ENCODE data around the gene SKAP1. TPM values are rescaled to one million over a fixed set of nuclear protein-coding genes. Genes with fewer than 3 reads are reported as not detected.
"Not testable (repeated sequence)": the region's sequence is repeated elsewhere in the genome, so short reads cannot be mapped to it uniquely, and the experiment has no call there.

SKAP1 gene
- polyA plus RNA-seq, 6 donors from 2014 or later = 79.3 to 166 (median 140) TPM

DNA sequence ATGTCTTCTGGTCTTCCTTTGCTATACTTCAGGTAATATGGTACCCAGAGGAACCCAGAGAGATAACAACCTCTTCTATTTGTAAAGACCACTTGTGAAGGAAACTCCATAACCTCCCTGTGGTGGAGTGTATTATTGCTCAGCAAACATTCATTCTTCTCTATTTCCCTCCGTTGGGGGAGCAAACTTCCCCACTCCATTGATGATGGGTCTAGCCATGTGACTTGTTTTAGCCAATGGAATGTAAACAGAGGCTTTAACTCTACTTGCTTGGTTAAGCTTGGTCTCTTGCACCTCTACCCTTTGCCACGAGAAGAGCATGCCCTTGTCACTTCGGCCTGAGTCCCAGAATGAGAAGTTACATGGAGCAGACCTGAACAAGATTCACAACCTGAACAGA lies 30.0 kb upstream of the SKAP1 start:
- Mint-ChIP-seq H3K36me3 (no peaks in the 10 kb centered on the region), H3K4me3 (peak overlapping the region in 1 of 8 donors; percentile 75), H3K27me3 (peaks cover 13 to 22% (median 18%) of the 10 kb centered on the region in 3 donors), H3K4me1 (peaks cover 14 to 26% (median 20%) of the 10 kb centered on the region in 3 donors), H3K27ac (no peak overlapping the region), H3K9me3 (no peaks in the 10 kb centered on the region)
- DNase-seq (no peak), ATAC-seq (ENCODE audit: low read depth in 2 of 2) (peak in 1 of 2 donors; percentile 24)

DNA sequence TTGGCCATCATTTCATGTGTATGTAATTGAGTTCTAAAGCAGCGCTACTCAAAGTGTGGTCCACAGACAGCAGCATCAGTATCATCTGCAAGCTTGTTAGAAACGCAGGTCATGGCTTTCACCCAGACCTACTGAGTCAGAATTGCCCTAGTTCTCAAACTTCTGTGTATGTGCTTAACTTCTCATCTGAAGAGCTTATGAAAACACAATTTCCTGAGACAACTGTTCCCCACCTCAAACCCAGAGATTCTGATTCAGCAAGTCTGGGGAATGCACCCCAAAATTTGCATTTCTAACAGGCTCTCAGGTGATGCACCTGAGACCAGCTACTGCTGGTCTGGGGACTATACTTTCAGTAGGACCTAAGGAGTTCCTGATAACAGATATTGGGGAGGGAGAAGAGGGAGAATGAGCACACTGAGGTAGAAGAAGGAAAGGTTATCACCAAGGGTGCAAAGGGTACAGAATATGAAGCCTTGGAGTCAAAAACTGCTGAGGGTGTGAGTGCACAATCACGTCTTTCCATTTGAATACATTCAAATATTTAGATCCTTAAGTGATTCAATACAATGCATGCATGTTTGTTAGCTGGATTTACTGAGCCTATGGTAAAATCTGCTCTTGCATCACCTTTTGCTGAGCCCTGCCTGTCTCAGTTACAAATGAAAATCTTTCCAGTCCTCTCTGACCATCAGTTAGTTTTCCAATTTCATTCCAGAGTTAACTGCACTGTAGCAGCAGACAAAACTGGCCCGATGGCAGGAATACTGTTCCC lies 29.2 kb upstream of the SKAP1 start:
- H3K4me3 Mint-ChIP-seq = peak overlapping the region in 1 of 8 donors; percentile 16
- H3K27ac Mint-ChIP-seq = no peak overlapping the region
- peaks cover 11 to 22% (median 18%) of the 10 kb centered on the region in 3 donors for H3K27me3 Mint-ChIP-seq
- H3K4me1 Mint-ChIP-seq = peaks cover 20 to 34% (median 23%) of the 10 kb centered on the region in 3 donors
- H3K9me3 Mint-ChIP-seq = peaks cover 0 to 4% (median 0%) of the 10 kb centered on the region in 7 donors
- ATAC-seq (ENCODE audit: low read depth in 2 of 2) = no peak
- no peaks in the 10 kb centered on the region for H3K36me3 Mint-ChIP-seq
- no peak for DNase-seq

DNA sequence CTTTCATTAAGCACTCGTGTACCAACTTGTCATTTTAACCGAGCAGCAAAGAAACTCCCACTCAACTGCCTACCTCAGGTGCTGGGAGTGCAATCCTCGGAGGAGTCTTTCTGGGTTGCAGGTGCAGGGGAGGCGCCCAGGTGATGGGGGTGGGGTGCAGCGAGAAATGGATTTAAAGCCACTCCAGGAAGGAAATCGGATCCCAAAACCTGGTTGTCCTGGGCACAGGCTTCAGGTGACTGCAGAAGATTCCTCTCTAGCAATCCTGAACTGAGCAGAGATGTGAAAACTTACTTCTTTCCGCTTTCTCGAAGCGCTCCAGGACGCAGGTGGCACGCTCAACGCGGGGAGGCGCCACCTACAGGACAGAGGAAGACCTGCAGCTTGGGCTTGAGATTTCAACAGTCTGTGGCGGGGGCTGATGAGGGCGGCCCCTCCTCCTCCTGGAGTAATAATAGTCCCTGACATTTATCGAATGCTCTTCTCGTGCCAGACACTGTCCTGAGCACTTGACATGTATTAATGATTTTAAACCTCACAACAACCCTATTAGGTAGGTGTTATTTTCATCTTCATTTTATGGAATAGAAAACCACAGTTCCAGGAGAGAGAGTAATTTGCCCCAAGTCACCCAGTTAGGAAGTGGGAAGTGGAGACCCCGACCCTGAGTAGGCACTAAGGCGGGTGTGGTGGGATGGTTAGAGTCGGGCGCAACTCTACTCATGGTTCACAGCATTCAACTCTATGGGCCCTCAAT lies 27.2 kb upstream of the SKAP1 start:
- peaks cover 0 to 10% (median 4%) of the 10 kb centered on the region in 3 donors for H3K27me3 Mint-ChIP-seq
- peak; percentile 93 for ATAC-seq (ENCODE audit: low read depth in 2 of 2)
- peaks cover 31 to 53% (median 36%) of the 10 kb centered on the region in 3 donors for H3K4me1 Mint-ChIP-seq
- H3K36me3 Mint-ChIP-seq = no peaks in the 10 kb centered on the region
- H3K4me3 Mint-ChIP-seq = peak overlapping the region in 6 of 8 donors; percentile 22 to 82 (median 62)
- peak; percentile 81 for DNase-seq
- peaks cover 0 to 5% (median 0%) of the 10 kb centered on the region in 7 donors for H3K9me3 Mint-ChIP-seq
- H3K27ac Mint-ChIP-seq = peak overlapping the region in 2 of 6 donors; percentile 54 to 63

DNA sequence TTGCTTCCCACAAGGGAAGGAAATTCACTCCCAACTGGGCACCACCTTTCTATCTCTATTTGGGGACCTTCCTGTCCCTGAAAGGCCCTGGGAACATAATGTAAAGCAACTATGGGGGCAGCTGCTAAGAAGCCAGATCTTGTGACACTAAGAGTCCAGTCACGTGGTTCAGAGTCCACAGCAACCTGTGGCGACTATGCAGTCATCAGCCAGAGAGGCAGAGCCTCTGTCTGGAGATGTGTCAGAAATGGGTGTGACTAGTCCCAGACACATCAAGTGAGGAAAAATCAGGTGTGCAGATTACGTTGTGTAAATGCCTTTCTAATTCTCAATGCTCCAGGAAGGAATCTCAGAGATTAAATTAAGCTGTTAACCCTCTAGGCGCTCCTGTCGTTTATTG lies 26.6 kb upstream of the SKAP1 start:
- H3K27ac Mint-ChIP-seq = no peak overlapping the region
- peaks cover 0 to 5% (median 0%) of the 10 kb centered on the region in 7 donors for H3K9me3 Mint-ChIP-seq
- ATAC-seq (ENCODE audit: low read depth in 2 of 2) = no peak
- H3K36me3 Mint-ChIP-seq = no peaks in the 10 kb centered on the region
- peak overlapping the region in 6 of 8 donors; percentile 0 to 74 (median 41) for H3K4me3 Mint-ChIP-seq
- H3K27me3 Mint-ChIP-seq = peaks cover 0 to 6% (median 0%) of the 10 kb centered on the region in 3 donors
- H3K4me1 Mint-ChIP-seq = peaks cover 34 to 60% (median 38%) of the 10 kb centered on the region in 3 donors
- DNase-seq = no peak

DNA sequence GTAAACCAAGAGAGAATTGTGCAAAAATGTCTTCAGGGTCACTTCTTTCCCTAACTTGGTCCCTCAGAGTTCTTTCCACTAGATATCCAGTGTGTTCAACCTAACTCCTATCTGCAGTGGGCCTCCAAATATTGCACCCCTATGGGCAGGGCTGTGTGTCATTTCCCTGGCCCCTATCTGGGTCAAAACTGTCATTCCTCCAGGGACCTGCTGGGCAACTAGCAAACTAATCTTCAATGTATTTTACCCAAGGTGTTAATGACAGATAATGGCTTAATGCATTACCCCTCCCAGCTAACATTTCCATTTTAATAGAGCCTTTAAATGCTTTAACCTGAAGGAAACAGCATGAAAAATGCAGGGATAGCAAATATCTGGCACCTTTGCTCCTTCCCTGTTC lies 25.8 kb upstream of the SKAP1 start:
- peaks cover 38 to 68% (median 44%) of the 10 kb centered on the region in 3 donors for H3K4me1 Mint-ChIP-seq
- ATAC-seq (ENCODE audit: low read depth in 2 of 2) (no peak), DNase-seq (no peak)
- peak overlapping the region in 1 of 8 donors; percentile 25 for H3K4me3 Mint-ChIP-seq
- H3K27ac Mint-ChIP-seq = no peak overlapping the region
- H3K36me3 Mint-ChIP-seq = no peaks in the 10 kb centered on the region
- peaks cover 0 to 6% (median 0%) of the 10 kb centered on the region in 3 donors for H3K27me3 Mint-ChIP-seq
- peaks cover 0 to 5% (median 0%) of the 10 kb centered on the region in 7 donors for H3K9me3 Mint-ChIP-seq

DNA sequence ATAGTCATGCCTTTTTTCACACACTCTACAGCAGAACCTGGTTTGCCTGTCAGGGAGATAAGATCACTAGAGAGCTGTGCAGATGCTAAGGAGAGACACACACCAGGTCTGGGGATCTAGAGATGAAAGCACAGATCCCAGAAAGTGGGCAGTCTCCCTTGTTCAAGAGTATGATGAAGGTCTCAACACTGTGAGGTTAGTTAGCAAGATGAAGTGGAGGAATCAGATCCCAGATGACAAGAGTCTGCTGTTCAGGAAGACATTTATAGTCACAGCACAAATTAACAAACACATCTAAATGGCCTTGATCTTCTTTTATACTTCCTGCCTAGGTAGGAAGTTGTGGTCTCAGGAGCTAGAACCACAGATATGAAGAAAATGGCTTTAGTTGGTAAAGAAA lies 23.4 kb upstream of the SKAP1 start:
- H3K9me3 Mint-ChIP-seq = peaks cover 0 to 5% (median 0%) of the 10 kb centered on the region in 7 donors
- DNase-seq = peak; percentile 27
- peak overlapping the region in 7 of 8 donors; percentile 2 to 79 (median 38) for H3K4me3 Mint-ChIP-seq
- peaks cover 0 to 12% (median 4%) of the 10 kb centered on the region in 3 donors for H3K27me3 Mint-ChIP-seq
- peak overlapping the region in 3 of 6 donors; percentile 13 to 73 (median 64) for H3K27ac Mint-ChIP-seq
- H3K36me3 Mint-ChIP-seq = no peaks in the 10 kb centered on the region
- peaks cover 49 to 82% (median 60%) of the 10 kb centered on the region in 3 donors for H3K4me1 Mint-ChIP-seq
- ATAC-seq (ENCODE audit: low read depth in 2 of 2) = peak; percentile 38 to 39

DNA sequence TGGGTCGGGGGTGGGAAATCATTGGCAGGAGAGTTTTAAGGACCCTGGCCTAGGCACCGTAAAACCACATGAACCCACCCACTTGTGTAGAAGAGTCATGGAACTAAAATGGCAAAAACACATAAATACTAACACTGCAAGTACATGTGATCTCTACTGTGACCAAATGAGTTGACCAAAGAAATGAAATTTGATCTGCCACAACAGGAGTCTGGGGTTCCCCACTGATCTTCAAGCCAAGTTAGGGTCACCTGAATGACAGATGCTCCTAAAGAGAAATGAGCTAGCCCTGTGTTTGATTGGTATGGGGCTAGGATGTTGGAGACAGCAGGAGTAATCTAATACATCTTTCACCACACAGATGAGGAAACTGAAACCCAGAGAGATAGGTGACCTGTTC lies 21.5 kb upstream of the SKAP1 start:
- Mint-ChIP-seq H3K4me3 (peak overlapping the region in 3 of 8 donors; percentile 20 to 78 (median 26)), H3K9me3 (peaks cover 0 to 5% (median 0%) of the 10 kb centered on the region in 7 donors), H3K36me3 (no peaks in the 10 kb centered on the region), H3K27ac (no peak overlapping the region), H3K27me3 (peaks cover 0 to 6% (median 4%) of the 10 kb centered on the region in 3 donors), H3K4me1 (peaks cover 40 to 69% (median 47%) of the 10 kb centered on the region in 3 donors)
- DNase-seq (no peak), ATAC-seq (ENCODE audit: low read depth in 2 of 2) (no peak)

DNA sequence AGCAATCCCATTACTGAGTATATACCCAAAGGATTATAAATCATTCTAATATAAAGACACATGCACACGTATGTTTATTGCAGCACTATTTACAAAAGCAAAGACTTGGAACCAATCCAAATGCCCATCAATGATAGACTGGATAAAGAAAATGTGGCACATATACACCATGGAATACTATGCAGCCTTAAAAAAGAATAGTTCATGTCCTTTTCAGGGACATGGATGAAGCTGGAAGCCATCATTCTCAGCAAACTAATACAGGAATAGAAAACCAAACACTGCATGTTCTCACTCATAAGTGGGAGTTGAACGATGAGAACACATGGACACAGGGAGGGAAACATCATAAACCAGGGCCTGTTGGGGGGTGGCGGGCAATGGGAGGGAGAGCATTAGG lies 19.3 kb upstream of the SKAP1 start:
- not testable (repeated sequence) for H3K27ac Mint-ChIP-seq; ATAC-seq (ENCODE audit: low read depth in 2 of 2); H3K27me3 Mint-ChIP-seq; DNase-seq; H3K4me3 Mint-ChIP-seq; H3K36me3 Mint-ChIP-seq; H3K9me3 Mint-ChIP-seq
- peaks cover 43 to 70% (median 59%) of the 10 kb centered on the region in 3 donors for H3K4me1 Mint-ChIP-seq

DNA sequence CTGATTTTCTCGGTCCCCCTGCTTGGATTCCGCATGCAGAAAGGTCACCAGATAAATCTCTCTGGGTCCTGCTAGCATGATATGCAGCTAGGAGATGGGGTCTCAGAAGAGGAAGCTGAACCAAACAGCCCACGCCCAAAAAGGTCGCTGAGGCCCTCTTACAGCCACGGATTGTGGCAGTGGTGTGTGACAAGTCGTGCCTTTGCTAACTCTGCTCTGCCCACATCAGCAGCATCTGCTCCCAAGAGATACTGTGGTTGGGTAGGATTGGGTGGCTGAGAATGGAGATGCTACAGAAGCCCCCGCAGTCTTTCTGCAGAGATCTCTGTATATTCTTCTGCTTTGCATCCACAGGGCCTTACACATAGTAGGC lies 15.2 kb upstream of the SKAP1 start:
- peak; percentile 39 for DNase-seq
- H3K4me3 Mint-ChIP-seq = peak overlapping the region in 6 of 8 donors; percentile 9 to 89 (median 69)
- H3K9me3 Mint-ChIP-seq = peaks cover 0 to 5% (median 0%) of the 10 kb centered on the region in 7 donors
- H3K27me3 Mint-ChIP-seq = peaks cover 0 to 6% (median 0%) of the 10 kb centered on the region in 3 donors
- H3K36me3 Mint-ChIP-seq = peaks cover 0 to 7% of the 10 kb centered on the region in 2 donors
- peak in 1 of 2 donors; percentile 6 for ATAC-seq (ENCODE audit: low read depth in 2 of 2)
- peaks cover 48 to 67% (median 67%) of the 10 kb centered on the region in 3 donors for H3K4me1 Mint-ChIP-seq
- peak overlapping the region in 1 of 6 donors; percentile 75 for H3K27ac Mint-ChIP-seq

DNA sequence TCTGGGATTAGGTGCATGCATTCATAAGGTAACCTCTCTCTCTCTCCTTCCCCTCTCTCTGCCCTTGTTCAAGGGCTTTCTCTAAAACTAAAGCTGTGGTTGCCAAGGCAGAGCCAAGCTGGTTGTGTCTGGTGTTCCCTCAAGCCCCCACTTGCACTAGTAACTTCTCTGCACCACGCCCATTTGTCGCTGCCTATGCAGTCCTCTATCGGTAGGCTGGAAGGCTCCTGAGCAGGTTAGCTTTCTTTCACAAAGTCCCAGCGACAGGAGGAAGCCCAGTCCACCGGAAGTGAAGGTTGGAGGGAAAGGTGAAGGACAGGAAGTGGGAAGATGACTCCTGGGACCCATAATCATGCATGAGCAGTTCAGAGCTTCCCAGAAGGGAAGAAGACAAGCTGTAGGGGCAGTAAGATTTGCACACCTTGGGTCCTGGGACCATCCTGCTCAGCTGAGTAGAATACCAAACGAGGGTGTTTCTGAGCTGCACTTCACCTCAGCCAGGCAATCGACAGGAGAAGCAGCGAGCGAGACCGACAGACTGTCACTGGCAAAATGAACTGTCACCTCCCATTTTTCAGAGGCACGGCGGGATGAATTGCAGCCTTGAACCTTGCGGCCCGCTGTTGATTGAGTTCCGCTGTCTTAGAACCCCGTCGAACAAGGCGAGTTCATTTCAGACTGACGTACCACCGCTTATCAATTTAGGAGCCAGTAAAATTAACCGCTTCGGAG lies 14.7 kb upstream of the SKAP1 start:
- peak overlapping the region; percentile 1 to 89 (median 69) for H3K4me3 Mint-ChIP-seq
- H3K9me3 Mint-ChIP-seq = peaks cover 0 to 5% (median 0%) of the 10 kb centered on the region in 7 donors
- H3K27ac Mint-ChIP-seq = peak overlapping the region in 4 of 6 donors; percentile 42 to 75 (median 62)
- H3K36me3 Mint-ChIP-seq = peaks cover 0 to 7% of the 10 kb centered on the region in 2 donors
- ATAC-seq (ENCODE audit: low read depth in 2 of 2) = no peak
- DNase-seq = peak; percentile 33
- peaks cover 48 to 67% (median 67%) of the 10 kb centered on the region in 3 donors for H3K4me1 Mint-ChIP-seq
- H3K27me3 Mint-ChIP-seq = peaks cover 0 to 5% (median 0%) of the 10 kb centered on the region in 3 donors

DNA sequence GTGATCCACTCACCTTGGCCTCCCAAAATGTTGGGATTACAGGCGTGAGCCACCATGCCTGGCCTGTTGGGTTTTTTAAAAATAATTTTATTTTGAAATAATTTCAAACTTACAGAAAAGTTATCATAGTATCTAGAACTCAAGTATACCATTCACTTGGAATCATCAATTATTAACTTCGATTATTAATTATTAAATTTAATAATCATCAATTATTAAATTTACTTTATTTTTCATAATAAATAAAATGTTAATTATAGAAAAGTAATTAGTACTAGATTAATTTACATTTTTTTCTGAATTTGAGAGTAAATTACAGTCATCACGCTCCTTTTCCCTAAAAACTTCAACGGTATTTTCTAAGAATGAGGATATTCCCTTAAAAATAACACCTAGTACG lies 13.7 kb upstream of the SKAP1 start:
- H3K36me3 Mint-ChIP-seq = peaks cover 0 to 7% of the 10 kb centered on the region in 2 donors
- no peaks in the 10 kb centered on the region for H3K27me3 Mint-ChIP-seq
- no peak for DNase-seq
- ATAC-seq (ENCODE audit: low read depth in 2 of 2) = no peak
- H3K4me3 Mint-ChIP-seq = peak overlapping the region in 2 of 8 donors; percentile 70
- peaks cover 56 to 74% (median 72%) of the 10 kb centered on the region in 3 donors for H3K4me1 Mint-ChIP-seq
- no peak overlapping the region for H3K27ac Mint-ChIP-seq
- peaks cover 0 to 5% (median 0%) of the 10 kb centered on the region in 7 donors for H3K9me3 Mint-ChIP-seq

DNA sequence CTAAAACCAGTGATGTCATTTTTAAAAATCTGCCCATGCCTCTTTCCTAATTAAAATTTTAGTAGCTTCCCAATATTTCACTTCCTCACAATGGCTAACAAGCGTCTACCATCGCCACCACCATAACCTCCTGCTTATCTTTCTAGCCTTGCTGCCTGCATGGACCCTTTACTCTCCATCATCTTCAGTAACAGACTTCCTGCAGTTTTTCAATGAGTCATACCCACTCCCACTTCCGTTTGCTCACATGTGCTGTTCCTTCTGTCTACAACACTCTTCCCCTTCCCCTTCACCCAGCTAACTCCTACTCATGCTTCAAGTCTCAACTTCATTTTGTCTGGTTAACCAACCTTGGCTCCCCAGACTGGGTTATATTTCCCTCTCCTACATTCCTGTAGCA lies 12.8 kb upstream of the SKAP1 start:
- Mint-ChIP-seq H3K9me3 (peaks cover 0 to 5% (median 0%) of the 10 kb centered on the region in 7 donors), H3K27me3 (no peaks in the 10 kb centered on the region), H3K36me3 (peaks cover 0 to 7% of the 10 kb centered on the region in 2 donors), H3K27ac (peak overlapping the region in 3 of 6 donors; percentile 6 to 94 (median 51)), H3K4me3 (peak overlapping the region in 6 of 8 donors; percentile 7 to 87 (median 59)), H3K4me1 (peaks cover 64 to 83% (median 80%) of the 10 kb centered on the region in 3 donors)
- no peak for ATAC-seq (ENCODE audit: low read depth in 2 of 2)
- DNase-seq = no peak
